ENCODE data around the gene S100A8. TPM values are rescaled to one million over a fixed set of nuclear protein-coding genes. Genes with fewer than 3 reads are reported as not detected.

Gene S100A8
- total RNA-seq, 1 donor from 2014 or later: not detected

DNA sequence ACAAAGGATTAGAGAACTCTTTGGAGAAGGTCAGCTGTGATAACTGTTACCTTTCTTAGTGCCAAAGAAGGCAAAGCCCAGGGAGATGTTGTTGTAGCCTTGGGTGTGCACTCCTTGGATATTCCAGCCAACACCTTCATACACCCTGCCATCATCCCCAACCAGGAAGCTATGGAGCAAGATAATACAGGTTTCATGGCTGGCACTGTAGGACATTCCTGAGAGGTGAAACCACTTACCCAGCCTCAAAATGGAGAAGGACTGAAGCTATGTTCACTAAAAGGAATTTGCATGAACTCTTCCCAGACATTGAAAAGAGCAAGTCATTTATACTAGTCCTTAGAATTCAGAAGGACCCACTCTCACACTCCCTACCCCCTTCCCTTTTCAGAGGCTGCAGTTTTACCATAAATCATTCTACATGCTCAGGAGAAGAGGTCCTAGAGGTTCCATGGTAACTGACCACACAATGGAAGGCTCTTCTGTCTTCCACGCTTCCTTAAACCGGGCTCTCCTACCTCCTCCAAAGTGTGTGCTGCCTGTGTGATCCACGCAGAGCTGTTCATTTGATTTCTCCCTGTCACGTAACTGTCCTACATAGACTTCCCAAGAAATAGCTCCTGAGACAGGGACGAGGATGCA is 47.7 kb downstream of the S100A8 start:
- H3K9me3 Mint-ChIP-seq: no peaks in the 10 kb centered on the region
- no peak overlapping the region for H3K27ac Mint-ChIP-seq
- H3K4me3 Mint-ChIP-seq: peak overlapping the region; percentile 7
- peaks cover 51% of the 10 kb centered on the region for H3K4me1 Mint-ChIP-seq (ENCODE audit: low read depth)
- intact Hi-C loops (cut with micrococcal nuclease): no loop called here
- no peak for DNase-seq (ENCODE audit: low spot score)
- H3K36me3 Mint-ChIP-seq (ENCODE audit: low read depth): no peaks in the 10 kb centered on the region
- H3K27me3 Mint-ChIP-seq (ENCODE audit: insufficient read depth): peaks cover 22% of the 10 kb centered on the region

DNA sequence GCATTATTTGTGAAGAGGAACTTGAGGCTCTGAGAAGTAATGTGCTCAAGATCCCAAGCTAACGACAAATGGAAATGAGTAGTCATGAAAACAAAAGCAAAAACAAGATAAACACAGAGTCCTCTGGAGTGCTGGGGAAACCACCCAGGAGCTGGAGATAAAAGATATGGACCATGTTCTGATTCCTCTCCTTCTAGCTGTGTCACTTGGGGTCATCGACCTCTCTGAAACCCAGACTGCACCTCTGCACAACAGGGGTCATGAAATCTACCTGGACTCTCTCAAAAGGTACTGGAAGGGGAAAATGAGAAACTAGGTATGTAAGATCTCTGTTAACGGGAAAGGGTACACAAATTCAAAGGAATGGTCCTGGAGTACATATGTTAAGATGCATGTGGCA is 48.7 kb downstream of the S100A8 start:
- no peaks in the 10 kb centered on the region for H3K36me3 Mint-ChIP-seq (ENCODE audit: low read depth)
- no peak overlapping the region for H3K4me3 Mint-ChIP-seq
- peaks cover 25% of the 10 kb centered on the region for H3K27me3 Mint-ChIP-seq (ENCODE audit: insufficient read depth)
- DNase-seq (ENCODE audit: low spot score): no peak
- intact Hi-C loops (cut with micrococcal nuclease): no loop called here
- peaks cover 51% of the 10 kb centered on the region for H3K4me1 Mint-ChIP-seq (ENCODE audit: low read depth)
- no peaks in the 10 kb centered on the region for H3K9me3 Mint-ChIP-seq
- peak overlapping the region; percentile 5 for H3K27ac Mint-ChIP-seq

DNA sequence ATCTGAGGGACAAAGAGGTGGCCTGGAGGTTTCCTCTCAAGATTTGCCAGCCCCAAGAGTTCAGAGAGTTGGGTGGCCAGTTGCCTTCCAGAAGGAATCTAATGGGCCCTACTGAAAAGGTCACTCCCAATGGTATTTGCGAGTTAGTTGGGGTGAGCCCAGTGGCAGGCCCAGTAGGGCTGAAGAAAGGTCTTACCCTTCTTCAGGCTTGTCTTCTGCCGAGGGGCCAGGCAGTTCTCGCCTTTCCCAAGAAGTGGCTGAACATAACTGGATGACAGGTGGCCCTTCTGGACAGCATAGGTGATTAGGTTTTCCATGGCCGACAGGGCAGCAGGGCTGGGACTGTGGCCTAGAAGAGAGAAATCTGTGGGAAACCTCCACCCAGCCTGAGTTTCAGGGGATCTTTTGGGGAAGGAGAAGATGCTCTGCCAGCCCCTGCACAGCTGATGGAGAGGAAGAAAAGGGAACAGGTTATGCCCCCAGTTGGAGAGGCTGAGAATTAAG is 49.4 kb downstream of the S100A8 start:
- DNase-seq (ENCODE audit: low spot score): no peak
- Mint-ChIP-seq H3K27me3 (ENCODE audit: insufficient read depth) (peaks cover 23% of the 10 kb centered on the region), H3K4me1 (ENCODE audit: low read depth) (peaks cover 48% of the 10 kb centered on the region), H3K9me3 (no peaks in the 10 kb centered on the region), H3K36me3 (ENCODE audit: low read depth) (no peaks in the 10 kb centered on the region), H3K27ac (no peak overlapping the region), H3K4me3 (no peak overlapping the region)
- intact Hi-C loops (cut with micrococcal nuclease): no loop called here

DNA sequence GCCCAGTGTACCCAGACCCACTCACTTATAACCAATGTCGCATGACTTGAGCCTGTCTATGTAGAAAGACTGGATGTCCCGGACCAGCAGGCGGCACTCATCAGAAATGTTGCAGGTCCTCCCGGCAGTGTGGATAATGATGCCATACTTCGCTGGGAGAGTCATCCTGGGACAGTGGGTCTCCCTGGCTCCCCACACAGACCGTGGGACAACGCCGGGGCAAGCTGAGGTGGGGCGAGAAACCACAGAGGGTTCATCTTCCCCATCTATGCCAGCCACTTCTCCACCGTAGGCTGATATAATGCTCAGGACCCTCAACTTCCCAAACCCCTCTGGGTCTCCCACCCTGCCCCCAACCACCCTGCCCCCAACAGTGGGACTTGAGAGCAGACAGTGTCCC is 50.5 kb downstream of the S100A8 start:
- Mint-ChIP-seq H3K27ac (no peak overlapping the region), H3K27me3 (ENCODE audit: insufficient read depth) (peaks cover 16% of the 10 kb centered on the region), H3K4me3 (no peak overlapping the region), H3K4me1 (ENCODE audit: low read depth) (peaks cover 36% of the 10 kb centered on the region), H3K9me3 (no peaks in the 10 kb centered on the region), H3K36me3 (ENCODE audit: low read depth) (no peaks in the 10 kb centered on the region)
- intact Hi-C loops (cut with micrococcal nuclease): no loop called here
- no peak for DNase-seq (ENCODE audit: low spot score)

Other genes with a start within 250 kb of the S100A8 start
- not detected in 2 replicates for gene SPRR2G, start 240.2 kb downstream of the S100A8 start, total RNA-seq
- gene LELP1, start 187.6 kb downstream of the S100A8 start, total RNA-seq: not detected in 2 replicates
- not detected in 2 replicates for gene PRR9, start 173.5 kb downstream of the S100A8 start, total RNA-seq
- gene LORICRIN, start 131.4 kb downstream of the S100A8 start, total RNA-seq: not detected in 2 replicates
- not detected in 2 replicates for gene PGLYRP3, start 78.1 kb downstream of the S100A8 start, total RNA-seq
- not detected in 2 replicates for gene PGLYRP4, start 42.2 kb downstream of the S100A8 start, total RNA-seq
- not detected in 2 replicates for gene S100A9, start 33.2 kb downstream of the S100A8 start, total RNA-seq
- not detected in 2 replicates for gene S100A12, start 15.5 kb downstream of the S100A8 start, total RNA-seq
- not detected in 2 replicates for gene S100A7A, start 25.4 kb upstream of the S100A8 start, total RNA-seq
- gene S100A7, start 69.6 kb upstream of the S100A8 start, total RNA-seq: not detected in 2 replicates
- gene S100A6, start 144.9 kb upstream of the S100A8 start, total RNA-seq: 154 and 159 TPM in 2 replicates
- 1.3 and 1.6 TPM in 2 replicates for gene S100A5, start 149.9 kb upstream of the S100A8 start, total RNA-seq
- 165 and 167 TPM in 2 replicates for gene S100A4, start 154.7 kb upstream of the S100A8 start, total RNA-seq
- gene S100A3, start 158.2 kb upstream of the S100A8 start, total RNA-seq: not detected in 2 replicates
- 0.21 and 1.1 TPM in 2 replicates for gene S100A2, start 174.8 kb upstream of the S100A8 start, total RNA-seq
- gene S100A16, start 222.1 kb upstream of the S100A8 start, total RNA-seq: not detected in 2 replicates
- 0.16 TPM in 1 of 2 replicates, not detected in the other for gene S100A14, start 225.3 kb upstream of the S100A8 start, total RNA-seq
- gene S100A13, start 236.4 kb upstream of the S100A8 start, total RNA-seq: 2.5 and 5.1 TPM in 2 replicates
- gene S100A1, start 237.4 kb upstream of the S100A8 start, total RNA-seq: not detected in 2 replicates
- gene CHTOP, start 243.0 kb upstream of the S100A8 start, total RNA-seq: 101 and 105 TPM in 2 replicates